OCI-LY7 (cell line): ENCODE measurements around the gene ENDOG. TPM values are rescaled to one million over a fixed set of nuclear protein-coding genes. Genes with fewer than 3 reads are reported as not detected.
A peak's percentile ranks its signal among the peaks of the same experiment; 100 is the strongest.
"Not testable (repeated sequence)": the region's sequence is repeated elsewhere in the genome, so short reads cannot be mapped to it uniquely, and the experiment has no call there.

Experiments used
- BruUV-seq: library from RNA; stranded (reverse); fragments of 400-500 nt; replicated peaks from 2 replicates; lab custom pipeline; 2021; lab: Mats Ljungman, UMichigan
- CTCF ChIA-PET: fragments of 300-600 bp; sonication (Branson Sonifier 250); formaldehyde crosslinking; loops from one replicate; lab custom pipeline; 2022; ENCODE audit warnings: antibody characterized with exemption; ENCODE audit not compliant: unreplicated experiment; lab: Charles Lee
- POLR2A ChIA-PET: fragments of 300-600 bp; sonication (Branson Sonifier 250); formaldehyde crosslinking; loops from one replicate; lab custom pipeline; 2022; ENCODE audit warnings: antibody characterized with exemption; lab: Charles Lee
- DNase-seq: peaks from one replicate; pipeline ENCODE4 v3.0.0-alpha.2; 2015; ENCODE audit warnings: low spot score
- H2AFZ ChIP-seq: fragments of 200-600 bp; sonication (generic), shearing (Covaris generic); 2 replicates; pipeline ENCODE4 v1.6.1; 2014; ENCODE audit warnings: mild to moderate bottlenecking, antibody characterized with exemption, low read length, moderate library complexity
- H3K27ac ChIP-seq: fragments of 200-600 bp; sonication (generic); 2 replicates; pipeline ENCODE4 v1.5.1; 2014; ENCODE audit warnings: mixed run types, low read depth, mild to moderate bottlenecking, moderate library complexity, low read length, inconsistent platforms; ENCODE audit not compliant: poor library complexity, severe bottlenecking
- H3K36me3 ChIP-seq: fragments of 200-600 bp; sonication (generic); 2 replicates; pipeline ENCODE4 v1.6.1; 2014; ENCODE audit warnings: mild to moderate bottlenecking, antibody characterized with exemption, low read length, moderate library complexity, mixed read lengths; ENCODE audit not compliant: insufficient read depth
- H3K4me1 ChIP-seq: fragments of 200-600 bp; sonication (generic); 2 replicates; pipeline ENCODE4 v1.5.1; 2014; ENCODE audit warnings: mild to moderate bottlenecking, low read length; ENCODE audit not compliant: insufficient read depth, poor library complexity, severe bottlenecking
- H3K4me2 ChIP-seq: fragments of 200-600 bp; sonication (generic); 2 replicates; pipeline ENCODE4 v1.6.1; 2014; ENCODE audit warnings: mild to moderate bottlenecking, low read length
- H3K4me3 ChIP-seq: fragments of 200-600 bp; sonication (generic); 2 replicates; pipeline ENCODE4 v1.5.1; 2014; ENCODE audit warnings: mild to moderate bottlenecking, low read depth, low read length; ENCODE audit not compliant: poor library complexity, severe bottlenecking
- H3K79me2 ChIP-seq: fragments of 200-600 bp; sonication (generic); 2 replicates; pipeline ENCODE4 v1.6.1; 2016; ENCODE audit warnings: low read depth, mild to moderate bottlenecking, low read length, moderate library complexity, mixed read lengths; ENCODE audit not compliant: insufficient read depth
- H3K9me2 ChIP-seq: fragments of 200-600 bp; sonication (generic); 2 replicates; pipeline ENCODE4 v1.6.1; 2016; ENCODE audit warnings: mild to moderate bottlenecking, low read length, mixed read lengths; ENCODE audit not compliant: insufficient read depth
- H3K9me3 ChIP-seq: fragments of 200-600 bp; sonication (generic); 2 replicates; pipeline ENCODE4 v1.6.1; 2014; ENCODE audit warnings: mild to moderate bottlenecking, mixed run types, low read length, mixed read lengths
- H4K20me1 ChIP-seq: fragments of 200-600 bp; sonication (generic); 2 replicates; pipeline ENCODE4 v1.6.1; 2014; ENCODE audit warnings: mild to moderate bottlenecking, antibody characterized with exemption, low read length, moderate library complexity, mixed read lengths; ENCODE audit not compliant: insufficient read depth
- EZH2phosphoT487 ChIP-seq: fragments of 200-600 bp; sonication (generic); IDR thresholded peaks from 2 replicates; pipeline ENCODE4 v1.6.1; 2018; ENCODE audit warnings: low read depth, borderline replicate concordance, mild to moderate bottlenecking, mixed run types, antibody characterized with exemption, low read length, moderate library complexity, mixed read lengths
- intact Hi-C: fragments of 100-400 bp; cut with micrococcal nuclease; formaldehyde crosslinking; loops from one replicate; pipeline ENCODE4 v1.10.0; 2022; ENCODE audit not compliant: unreplicated experiment
- total RNA-seq, 2 experiments: library from RNA; depleted of rRNA in 1 of 2; stranded (reverse); fragments of >200 nt in 1 of 2; shearing (Covaris generic) in 1 of 2; gene quantifications; 2 replicates each; pipeline ENCODE4 v1.2.3, GENCODE V29; 2014 to 2022
- TF ChIP-seq, protein P1 (sequence below): fragments of 200-600 bp; sonication (generic); conservative IDR thresholded peaks from 2 replicates; pipeline ENCODE4 v1.5.1; 2014; ENCODE audit warnings: mild to moderate bottlenecking, antibody characterized with exemption, low read length, moderate library complexity, mixed read lengths

The ENDOG gene
- total RNA-seq, 2 experiments from 2014 or later, result 29.4 to 35.2 TPM

DNA sequence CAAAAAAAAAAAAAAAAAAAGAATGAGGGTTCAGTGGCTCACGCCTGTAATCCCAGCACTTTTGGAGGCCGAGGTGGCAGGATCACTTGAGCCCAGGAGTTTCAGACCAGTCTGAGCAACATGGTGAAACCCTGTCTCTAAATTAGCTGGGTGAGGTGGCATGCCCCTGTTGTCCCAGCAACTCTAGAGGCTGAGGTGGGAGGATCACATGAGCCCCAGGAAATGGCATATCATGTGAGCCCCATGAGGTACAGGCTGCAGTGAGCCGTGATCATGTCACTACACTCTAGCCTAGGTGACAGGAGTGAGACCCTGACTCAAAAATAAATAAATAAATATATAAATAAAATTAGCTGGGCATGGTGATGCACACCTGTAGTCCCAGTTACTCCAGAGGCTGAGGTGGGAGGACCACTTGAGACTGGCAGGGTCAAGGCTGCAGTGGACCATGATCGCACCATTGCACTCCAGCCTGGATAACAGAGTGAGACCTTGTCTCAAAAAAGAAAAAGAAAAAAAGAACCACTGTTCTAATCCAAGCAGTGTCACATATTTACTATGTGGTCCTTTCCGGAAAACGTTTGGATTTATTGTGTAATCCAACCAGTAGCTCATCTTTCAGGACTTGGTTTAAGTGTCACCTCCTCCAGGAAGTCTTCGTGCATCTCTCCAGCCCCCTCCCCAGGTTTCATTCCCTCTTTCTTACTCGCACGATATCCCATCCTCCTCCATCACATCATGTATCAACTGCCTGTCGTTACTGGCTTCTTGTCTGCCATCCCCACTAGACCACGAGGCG is 23.6 kb downstream of the ENDOG start:
- Histone ChIP-seq H2AFZ (no peak overlapping the region), H3K9me2 (no peaks in the 10 kb centered on the region), H3K4me1 (no peaks in the 10 kb centered on the region), H3K9me3 (no peaks in the 10 kb centered on the region), H4K20me1 (no peaks in the 10 kb centered on the region), H3K4me2 (no peak overlapping the region), H3K4me3 (no peak overlapping the region), H3K36me3 (peaks cover 54% of the 10 kb centered on the region), H3K79me2 (no peaks in the 10 kb centered on the region), H3K27ac (no peak overlapping the region)
- no TSS peak for BruUV-seq
- ChIA-PET POLR2A (no interaction called here), CTCF (no interaction called here)
- TF ChIP-seq EZH2phosphoT487, result no peak
- TF ChIP-seq, protein P1, sequence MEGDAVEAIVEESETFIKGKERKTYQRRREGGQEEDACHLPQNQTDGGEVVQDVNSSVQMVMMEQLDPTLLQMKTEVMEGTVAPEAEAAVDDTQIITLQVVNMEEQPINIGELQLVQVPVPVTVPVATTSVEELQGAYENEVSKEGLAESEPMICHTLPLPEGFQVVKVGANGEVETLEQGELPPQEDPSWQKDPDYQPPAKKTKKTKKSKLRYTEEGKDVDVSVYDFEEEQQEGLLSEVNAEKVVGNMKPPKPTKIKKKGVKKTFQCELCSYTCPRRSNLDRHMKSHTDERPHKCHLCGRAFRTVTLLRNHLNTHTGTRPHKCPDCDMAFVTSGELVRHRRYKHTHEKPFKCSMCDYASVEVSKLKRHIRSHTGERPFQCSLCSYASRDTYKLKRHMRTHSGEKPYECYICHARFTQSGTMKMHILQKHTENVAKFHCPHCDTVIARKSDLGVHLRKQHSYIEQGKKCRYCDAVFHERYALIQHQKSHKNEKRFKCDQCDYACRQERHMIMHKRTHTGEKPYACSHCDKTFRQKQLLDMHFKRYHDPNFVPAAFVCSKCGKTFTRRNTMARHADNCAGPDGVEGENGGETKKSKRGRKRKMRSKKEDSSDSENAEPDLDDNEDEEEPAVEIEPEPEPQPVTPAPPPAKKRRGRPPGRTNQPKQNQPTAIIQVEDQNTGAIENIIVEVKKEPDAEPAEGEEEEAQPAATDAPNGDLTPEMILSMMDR, result no peak
- DNase-seq, result no peak
- intact Hi-C loops, result no loop called here

DNA sequence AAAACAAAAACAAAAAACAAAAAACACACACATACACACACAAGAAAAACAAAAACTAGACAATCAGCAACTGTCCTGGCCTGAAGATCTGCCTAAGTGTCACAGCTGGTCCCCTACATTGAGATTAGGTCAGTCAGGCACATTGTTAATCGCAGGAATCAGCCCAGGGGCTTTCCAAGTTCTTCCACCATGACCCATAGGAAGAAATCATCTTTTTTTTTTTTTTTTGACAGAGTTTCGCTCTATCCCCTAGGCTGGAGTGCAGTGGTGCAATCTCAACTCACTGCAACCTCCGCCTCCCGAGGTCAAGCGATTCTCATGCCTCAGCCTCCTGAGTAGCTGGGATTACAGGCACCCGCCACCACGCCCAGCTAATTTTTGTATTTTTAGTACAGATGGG is 24.9 kb downstream of the ENDOG start:
- CTCF ChIA-PET, result not testable (repeated sequence)

DNA sequence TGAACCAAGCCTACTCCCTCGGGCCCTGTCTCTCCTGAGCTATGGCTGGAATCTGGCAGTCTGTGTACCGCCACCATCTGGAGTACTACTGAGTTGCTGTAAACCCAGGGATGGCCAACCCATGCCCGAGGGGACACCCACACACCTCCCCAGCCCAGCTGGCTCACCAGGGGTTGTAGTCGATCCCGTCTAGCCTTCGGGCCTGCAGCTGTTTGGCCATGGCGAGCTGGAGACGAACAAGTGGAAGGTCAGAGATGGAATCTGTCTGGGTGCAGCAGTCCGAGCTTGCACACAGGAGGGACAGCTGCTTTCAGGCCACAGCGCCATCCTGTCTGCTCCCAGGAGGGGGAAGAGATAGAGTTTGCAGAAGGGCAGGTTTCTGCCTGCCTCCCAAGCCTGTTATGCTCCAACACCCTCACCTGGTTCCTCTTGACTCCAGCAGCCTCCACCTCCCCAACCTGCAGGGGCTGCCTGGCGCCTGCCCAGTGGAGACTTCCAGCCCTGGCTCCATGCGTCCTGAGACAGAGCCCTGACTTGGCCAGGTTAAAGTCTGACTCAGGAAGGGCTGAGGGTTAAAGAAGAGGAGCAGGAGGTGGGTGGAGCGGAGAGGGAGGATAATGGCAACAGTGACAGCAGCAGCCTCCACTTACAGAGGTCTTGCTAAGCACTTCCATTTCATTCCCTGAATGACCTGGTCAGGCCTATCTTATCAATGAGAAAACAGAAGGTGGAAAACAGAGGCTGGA is 27.1 kb downstream of the ENDOG start:
- DNase-seq, result no peak
- Histone ChIP-seq H3K4me3 (no peak overlapping the region), H2AFZ (no peak overlapping the region), H3K4me1 (no peaks in the 10 kb centered on the region), H3K79me2 (no peaks in the 10 kb centered on the region), H3K9me2 (no peaks in the 10 kb centered on the region), H3K4me2 (no peak overlapping the region), H3K27ac (no peak overlapping the region), H3K36me3 (peaks cover 39% of the 10 kb centered on the region), H3K9me3 (0 out of 2 replicates have a peak, but pooled peaks cover 5% of the 10 kb centered on the region), H4K20me1 (no peaks in the 10 kb centered on the region)
- intact Hi-C loops, result no loop called here
- ChIA-PET POLR2A (no interaction called here), CTCF (no interaction called here)
- no peak for TF ChIP-seq EZH2phosphoT487
- TF ChIP-seq, protein P1, result 0 out of 2 replicates have a peak, but pooled peaks have one; percentile 20
- BruUV-seq, result no TSS peak

More for the DNA sequence above, 24.9 kb downstream of the ENDOG start:
- intact Hi-C loops, H3K9me2 ChIP-seq, H3K27ac ChIP-seq, H3K4me3 ChIP-seq, H3K4me1 ChIP-seq, H4K20me1 ChIP-seq, H3K79me2 ChIP-seq, H3K9me3 ChIP-seq, BruUV-seq, H3K4me2 ChIP-seq, DNase-seq, H2AFZ ChIP-seq: not testable (repeated sequence)
- POLR2A ChIA-PET, result interaction anchor here (0.6 kb wide), 1 partner anchor 71 kb away, joined by 3 read pairs; no protein-coding TSS in a partner anchor
- H3K36me3 ChIP-seq, result peaks cover 44% of the 10 kb centered on the region
